Measurements from ENCODE around the gene HOXA3.

DNA sequence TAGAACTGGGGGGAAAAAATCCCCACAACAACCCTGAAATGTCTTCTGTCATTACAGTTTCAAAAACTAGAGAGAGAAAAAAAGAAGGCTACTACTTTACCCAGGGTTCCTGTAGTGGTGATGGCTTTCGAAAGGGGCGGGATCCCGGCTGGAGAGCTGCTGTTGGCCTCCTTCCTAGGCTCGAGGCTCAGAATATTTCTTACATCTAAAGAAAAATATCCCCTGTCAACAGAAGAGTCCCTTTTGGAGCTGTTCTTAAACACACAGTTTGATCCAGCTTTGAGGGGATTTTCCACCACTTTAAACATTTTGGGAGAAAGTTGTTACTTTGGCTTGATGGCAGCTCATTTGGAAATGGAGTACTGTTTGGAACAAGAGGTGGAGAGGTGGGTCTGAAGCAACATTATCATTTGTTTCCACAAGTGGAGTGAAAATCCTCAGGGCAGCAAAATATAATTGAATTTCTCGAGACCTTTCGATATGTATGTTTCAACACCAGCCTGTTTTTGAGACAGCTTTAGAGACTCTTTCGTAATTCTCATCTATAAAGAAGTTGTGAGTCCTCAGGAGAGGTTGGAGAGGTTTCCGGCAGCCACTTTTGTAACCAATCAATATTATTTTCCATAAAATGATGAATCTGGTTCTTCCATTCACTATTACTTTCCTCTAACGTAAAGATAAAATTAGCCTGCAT lies 42.5 kb upstream of the HOXA3 start:
- TF ChIP-seq, protein P1, sequence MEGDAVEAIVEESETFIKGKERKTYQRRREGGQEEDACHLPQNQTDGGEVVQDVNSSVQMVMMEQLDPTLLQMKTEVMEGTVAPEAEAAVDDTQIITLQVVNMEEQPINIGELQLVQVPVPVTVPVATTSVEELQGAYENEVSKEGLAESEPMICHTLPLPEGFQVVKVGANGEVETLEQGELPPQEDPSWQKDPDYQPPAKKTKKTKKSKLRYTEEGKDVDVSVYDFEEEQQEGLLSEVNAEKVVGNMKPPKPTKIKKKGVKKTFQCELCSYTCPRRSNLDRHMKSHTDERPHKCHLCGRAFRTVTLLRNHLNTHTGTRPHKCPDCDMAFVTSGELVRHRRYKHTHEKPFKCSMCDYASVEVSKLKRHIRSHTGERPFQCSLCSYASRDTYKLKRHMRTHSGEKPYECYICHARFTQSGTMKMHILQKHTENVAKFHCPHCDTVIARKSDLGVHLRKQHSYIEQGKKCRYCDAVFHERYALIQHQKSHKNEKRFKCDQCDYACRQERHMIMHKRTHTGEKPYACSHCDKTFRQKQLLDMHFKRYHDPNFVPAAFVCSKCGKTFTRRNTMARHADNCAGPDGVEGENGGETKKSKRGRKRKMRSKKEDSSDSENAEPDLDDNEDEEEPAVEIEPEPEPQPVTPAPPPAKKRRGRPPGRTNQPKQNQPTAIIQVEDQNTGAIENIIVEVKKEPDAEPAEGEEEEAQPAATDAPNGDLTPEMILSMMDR (IDR thresholded peaks at IDR 0.05) = no peak
- TF ChIP-seq POLR2A (IDR thresholded peaks at IDR 0.05) (no peak), POLR2AphosphoS5 (IDR thresholded peaks at IDR 0.05) (no peak)
